GM12891 (cell line): Measurements from ENCODE around the gene RASGEF1C.

Experiments
- DNase-seq: peaks from one replicate; pipeline ENCODE4 v3.0.0; 2011; ENCODE audit warnings: low spot score; ENCODE audit not compliant: insufficient read length
- FAIRE-seq: peaks from 2 replicates; lab custom pipeline; 2011; peaks lifted over from hg19 to GRCh38; lab: Jason Lieb, UNC
- PAX5 ChIP-seq: IDR thresholded peaks from 2 replicates; pipeline ENCODE4 v1.6.1; 2011; ENCODE audit warnings: low read length, moderate library complexity, mild to moderate bottlenecking; ENCODE audit not compliant: insufficient read depth, severe bottlenecking
- POLR2A ChIP-seq: IDR thresholded peaks from 2 replicates; pipeline ENCODE4 v1.6.1; 2011; ENCODE audit warnings: low read depth, low read length, control low read depth
- POLR2AphosphoS5 ChIP-seq: IDR thresholded peaks from 2 replicates; pipeline ENCODE4 v1.6.1; 2011; ENCODE audit warnings: low read depth, low read length, control low read depth
- POU2F2 ChIP-seq: IDR thresholded peaks from 2 replicates; pipeline ENCODE4 v1.6.1; 2011; ENCODE audit warnings: low read depth, mild to moderate bottlenecking, control low read depth, low read length, moderate library complexity
- SPI1 ChIP-seq: IDR thresholded peaks from 2 replicates; pipeline ENCODE4 v1.6.1; 2011; ENCODE audit warnings: low read depth, low read length, control low read depth
- TAF1 ChIP-seq: IDR thresholded peaks from 2 replicates; pipeline ENCODE4 v1.6.1; 2011; ENCODE audit warnings: low read depth, low read length, control low read depth

RASGEF1C gene

DNA sequence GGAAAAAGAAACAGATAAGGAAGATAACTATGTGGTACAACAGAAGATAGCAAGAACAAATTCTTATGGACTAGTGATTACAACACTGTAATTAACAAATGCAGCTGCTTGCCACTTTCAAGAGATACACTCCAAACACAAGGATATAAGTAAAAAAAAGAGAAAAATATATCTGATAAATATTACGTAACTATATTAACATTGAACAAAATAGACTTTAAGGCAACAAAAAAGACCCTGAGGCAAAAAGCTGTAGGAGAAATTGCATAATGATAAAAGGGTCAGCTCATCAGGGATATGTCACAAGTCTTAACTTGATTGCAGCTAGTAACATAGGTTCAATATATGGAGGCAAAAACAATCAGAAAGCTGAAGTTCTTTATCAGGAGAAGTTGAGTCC lies 86.1 kb downstream of the RASGEF1C start:
- FAIRE-seq = no peak
- DNase-seq = no peak
- TF ChIP-seq SPI1 = no peak
- no peak for TF ChIP-seq POLR2A
- no peak for TF ChIP-seq POLR2AphosphoS5
- TF ChIP-seq PAX5 = no peak
- no peak for TF ChIP-seq POU2F2
- no peak for TF ChIP-seq TAF1

DNA sequence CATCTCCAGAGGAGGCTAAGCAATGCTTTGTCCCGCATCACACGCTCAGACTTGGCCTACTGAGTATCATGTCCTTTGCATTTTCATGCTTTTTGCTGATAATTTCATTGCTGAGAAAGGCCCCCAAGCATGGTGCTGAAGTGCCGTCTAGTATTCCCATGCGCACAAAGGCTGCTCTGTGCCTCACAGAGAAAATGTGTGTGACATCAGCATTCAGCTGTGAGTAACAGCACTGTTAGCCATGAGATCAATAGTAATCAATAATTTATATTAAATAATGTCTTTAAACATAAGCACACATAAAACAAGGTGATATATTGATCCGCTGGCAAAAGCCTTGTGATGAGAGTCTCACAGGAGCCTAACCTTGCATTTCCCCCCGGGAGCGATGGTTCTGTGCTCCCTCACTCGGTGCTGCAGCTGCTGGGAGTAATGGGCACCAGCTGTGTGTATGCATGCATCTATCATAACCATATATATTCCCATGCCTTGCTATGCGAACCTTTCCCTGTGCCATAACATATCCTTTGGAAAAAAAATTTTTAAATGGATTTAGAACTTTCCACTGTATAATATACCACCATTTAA lies 87.1 kb downstream of the RASGEF1C start:
- FAIRE-seq = no peak

DNA sequence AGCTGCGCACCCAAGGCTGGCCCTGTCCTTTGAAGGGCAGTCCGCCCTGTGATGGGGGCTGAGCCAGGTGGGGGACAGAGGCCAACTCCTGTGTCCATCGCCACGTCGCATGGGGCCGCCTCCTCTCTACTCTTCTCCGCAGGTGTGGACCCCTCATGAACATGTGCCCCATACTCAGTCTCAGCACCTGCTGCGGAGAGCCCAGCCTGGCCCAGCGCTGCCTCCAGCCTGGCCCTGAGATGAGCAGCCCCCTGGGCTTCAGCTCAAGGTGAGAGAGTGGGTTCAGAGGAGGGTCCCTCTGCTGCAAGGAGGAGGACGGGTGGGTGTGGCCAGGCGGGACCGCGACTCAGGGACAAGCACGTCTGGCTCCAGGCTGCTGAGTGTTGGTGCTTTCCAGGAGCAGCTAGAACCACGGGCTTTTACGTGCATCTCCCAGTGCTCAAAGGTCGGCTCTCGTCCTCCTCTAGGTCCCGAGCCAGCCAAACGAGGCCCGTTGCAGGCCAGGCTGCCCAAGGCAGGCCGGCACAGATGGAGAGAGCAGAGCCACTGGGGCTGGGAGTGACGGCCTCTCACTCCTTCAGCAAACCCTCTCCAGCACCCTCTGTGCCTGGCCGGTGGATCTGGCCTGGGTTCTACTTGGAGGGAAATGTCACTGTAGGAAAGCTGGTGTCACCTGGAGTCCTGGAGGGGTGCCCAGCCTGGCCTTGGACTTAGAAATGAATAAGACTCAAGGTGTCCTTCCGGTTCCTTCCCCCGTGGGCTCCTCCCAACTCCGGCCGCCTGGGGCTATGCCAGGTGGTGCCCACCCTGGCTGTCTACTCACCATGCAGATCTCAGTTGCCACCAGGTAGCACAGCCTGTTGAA lies 88.5 kb downstream of the RASGEF1C start:
- TF ChIP-seq POLR2A (no peak), SPI1 (no peak), POLR2AphosphoS5 (no peak)
- no peak for DNase-seq
- FAIRE-seq = no peak

More for the DNA sequence above, 87.1 kb downstream of the RASGEF1C start:
- no peak for DNase-seq
- TF ChIP-seq SPI1 (no peak), PAX5 (no peak), POLR2A (no peak)

DNA sequence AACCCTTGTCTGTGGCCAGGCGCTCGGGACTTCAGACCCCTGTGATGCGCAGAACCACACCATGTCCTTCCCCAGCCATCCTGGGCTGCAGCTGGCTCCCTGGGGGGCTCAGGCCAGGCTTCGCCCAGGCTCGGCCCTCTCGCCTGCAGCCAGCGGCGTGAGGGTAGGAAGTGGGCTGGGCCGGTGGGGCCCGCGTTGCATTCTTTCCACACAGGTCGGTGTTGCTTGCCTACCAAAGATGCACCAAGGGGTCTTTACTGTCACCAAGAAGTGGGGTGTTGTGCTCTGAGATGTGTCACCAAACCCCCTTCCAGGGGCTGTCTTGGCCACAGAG lies 89.1 kb downstream of the RASGEF1C start:
- FAIRE-seq (no peak), DNase-seq (no peak)
- TF ChIP-seq POLR2A (no peak), TAF1 (no peak), PAX5 (no peak), POU2F2 (no peak), SPI1 (no peak), POLR2AphosphoS5 (no peak)

DNA sequence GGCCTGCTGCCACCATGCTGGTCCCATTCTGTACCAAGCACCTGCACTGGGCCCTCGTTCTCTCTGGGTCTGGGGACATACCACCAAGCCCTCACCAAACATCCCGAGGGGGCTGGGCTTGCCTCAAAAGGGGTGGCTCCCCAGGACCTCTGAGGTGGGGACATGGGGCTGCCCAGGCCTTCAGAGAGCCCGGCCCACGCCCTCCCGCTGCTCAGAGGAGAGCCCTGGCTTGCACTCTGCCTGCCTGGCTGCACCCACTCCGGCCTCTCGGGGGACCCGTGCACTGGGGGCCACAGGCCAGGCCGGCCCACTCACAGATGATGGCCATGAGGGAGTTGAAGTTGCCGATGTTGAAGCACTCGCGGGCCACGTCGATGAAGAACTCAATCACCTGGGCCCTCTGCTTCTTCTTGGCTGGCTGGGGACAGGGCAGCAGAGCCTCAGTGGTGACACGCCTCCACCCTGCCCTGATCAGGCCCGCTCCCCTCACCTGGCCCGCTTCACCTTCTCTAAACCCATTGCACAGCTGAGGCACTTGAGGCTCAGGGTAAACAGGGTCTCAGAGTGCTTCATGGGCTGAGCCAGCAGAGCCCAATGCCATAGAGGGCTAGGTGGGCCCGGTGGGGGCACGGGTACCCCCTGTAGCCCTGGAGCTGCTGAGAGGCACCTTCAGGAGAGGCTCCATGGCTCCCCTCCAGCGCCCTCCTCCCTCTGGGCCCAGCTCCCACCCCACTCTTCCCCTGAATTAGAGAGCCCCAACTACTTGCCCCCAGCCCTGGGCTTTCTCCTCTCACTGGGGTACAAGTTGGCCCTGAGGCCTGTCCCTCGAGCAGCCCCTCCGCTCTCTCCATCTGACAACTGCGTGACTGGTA lies 89.7 kb downstream of the RASGEF1C start:
- no peak for FAIRE-seq
- DNase-seq = no peak
- no peak for TF ChIP-seq POU2F2
- no peak for TF ChIP-seq TAF1
- no peak for TF ChIP-seq POLR2AphosphoS5
- TF ChIP-seq PAX5 = no peak
- no peak for TF ChIP-seq POLR2A
- TF ChIP-seq SPI1 = no peak

DNA sequence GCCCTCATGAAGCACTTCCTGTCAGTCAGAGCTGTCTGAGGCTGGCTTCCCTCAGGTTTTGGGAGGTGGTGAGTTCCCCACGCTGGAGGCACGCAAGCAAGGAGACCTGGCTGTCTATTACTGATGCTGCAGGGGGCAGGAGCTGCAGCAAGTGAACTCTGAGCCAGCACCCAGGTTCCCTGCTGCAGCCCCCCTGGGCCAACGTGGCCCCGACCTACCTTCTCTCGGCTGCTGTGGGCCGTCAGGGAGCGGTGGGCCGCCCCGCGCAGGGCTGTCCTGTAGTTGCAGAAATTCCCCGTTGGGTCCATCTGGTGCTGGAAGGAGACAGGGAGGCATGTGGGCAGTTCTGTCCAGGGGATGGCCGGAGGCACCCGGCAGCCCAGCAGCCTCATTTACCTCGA lies 90.6 kb downstream of the RASGEF1C start:
- FAIRE-seq = no peak
- TF ChIP-seq PAX5 (no peak), POU2F2 (no peak), POLR2A (no peak), SPI1 (no peak), TAF1 (no peak), POLR2AphosphoS5 (no peak)
- no peak for DNase-seq

DNA sequence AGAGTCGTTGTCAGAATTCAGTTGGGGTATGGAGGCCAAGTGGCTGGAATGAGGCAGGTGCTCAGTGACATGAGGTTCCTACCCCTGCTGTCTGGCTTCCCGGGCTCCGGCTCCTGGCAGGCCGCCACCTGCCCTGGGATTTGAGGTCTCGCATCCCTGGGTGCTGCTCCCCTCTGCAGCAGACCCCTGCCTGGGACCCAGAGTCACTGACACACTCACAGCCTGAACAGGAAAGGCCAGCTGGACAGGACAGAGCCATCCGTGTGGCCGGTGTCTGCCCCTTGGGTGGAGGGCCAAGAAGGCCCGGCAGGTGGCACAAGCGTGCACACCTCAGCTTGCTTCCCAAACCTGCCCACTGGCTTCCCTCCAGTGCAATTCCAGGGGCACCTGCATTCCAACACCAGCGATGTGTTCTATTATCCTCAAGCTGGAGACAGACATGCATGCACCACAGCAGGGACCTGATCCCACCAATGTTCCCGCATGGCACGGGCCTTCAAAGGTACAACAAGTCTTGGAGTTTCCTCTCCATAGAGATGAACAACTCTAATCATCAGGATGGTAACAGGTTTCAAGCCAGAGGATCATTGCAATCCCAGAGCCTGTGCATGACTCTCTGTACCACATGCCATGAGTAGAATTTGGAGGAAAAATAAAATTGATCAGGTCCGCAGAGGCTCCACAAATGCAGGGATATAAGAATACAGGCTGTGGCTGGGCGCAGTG lies 91.8 kb downstream of the RASGEF1C start:
- TF ChIP-seq POU2F2 = no peak
- TF ChIP-seq POLR2A = no peak
- no peak for TF ChIP-seq POLR2AphosphoS5
- no peak for TF ChIP-seq PAX5
- TF ChIP-seq SPI1 = no peak
- no peak for TF ChIP-seq TAF1
- FAIRE-seq = no peak
- DNase-seq = no peak

DNA sequence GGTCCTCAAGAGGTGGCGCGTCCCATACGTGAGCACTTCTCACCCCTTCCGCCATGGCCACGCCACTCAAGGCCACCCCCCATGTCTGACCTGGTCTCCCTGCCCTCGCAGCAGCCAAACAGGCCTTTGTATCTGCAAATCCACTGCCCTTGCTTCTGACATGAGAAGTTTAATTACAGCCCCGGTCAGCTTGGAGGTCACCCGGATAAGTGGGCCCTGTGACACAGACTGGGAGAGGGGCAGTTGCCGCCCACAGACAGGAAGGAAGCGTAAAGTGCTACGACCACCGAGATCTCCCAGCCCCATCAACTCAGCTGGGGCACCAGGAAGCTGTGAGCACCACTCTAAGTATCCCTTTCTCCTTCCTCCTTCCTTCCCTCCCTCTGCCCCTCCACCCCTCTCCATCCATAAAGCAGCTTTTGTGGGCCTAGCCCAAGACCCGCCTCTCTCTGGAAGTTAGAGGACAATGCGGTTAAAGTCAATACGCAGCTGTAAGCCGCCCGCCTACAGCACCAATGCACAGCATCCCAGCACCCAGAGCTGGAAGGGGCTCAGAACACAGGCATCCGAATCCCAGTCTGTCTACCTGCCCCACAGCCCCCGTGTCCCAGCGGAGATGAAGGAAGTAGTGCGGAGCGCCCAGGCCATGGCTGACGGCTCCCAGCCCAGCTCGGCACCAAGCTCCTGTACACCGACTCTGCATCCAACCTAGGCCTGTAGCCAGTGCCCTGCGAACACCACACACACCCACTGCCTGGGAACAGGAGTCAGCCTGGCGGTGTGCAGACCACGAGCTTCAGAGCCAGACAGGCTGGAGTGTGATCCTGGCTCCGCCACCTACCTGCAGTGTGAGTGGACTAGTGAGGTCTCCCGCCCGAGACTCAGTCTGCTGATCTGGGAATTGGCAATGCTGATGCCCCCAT lies 92.7 kb downstream of the RASGEF1C start:
- TF ChIP-seq PAX5 (no peak), POLR2AphosphoS5 (no peak), POLR2A (no peak), TAF1 (no peak), POU2F2 (no peak), SPI1 (no peak)
- FAIRE-seq (no peak), DNase-seq (no peak)
